Esophagus squamous epithelium (tissue), 4 donors: ENCODE results near the gene SELENOS.

ENCODE experiments used
- POLR2A ChIP-seq, 4 donors: fragments of 450-650 bp; IDR thresholded peaks; one replicate each; pipeline ENCODE4 v1.6.1; 2017; ENCODE audit warnings: antibody characterized with exemption in 4 of 4, mild to moderate bottlenecking in 4 of 4, moderate library complexity in 3 of 4
- TF ChIP-seq, protein P1 (sequence below), 6 experiments: fragments of 450-650 bp in 4 of 6; fragments of 200-600 bp in 2 of 6; sonication (generic) in 2 of 6; IDR thresholded peaks; one replicate each; pipeline ENCODE4 v1.5.1; 2016 to 2019; ENCODE audit warnings: antibody characterized with exemption in 6 of 6, mild to moderate bottlenecking in 4 of 6, moderate library complexity in 4 of 6

DNA sequence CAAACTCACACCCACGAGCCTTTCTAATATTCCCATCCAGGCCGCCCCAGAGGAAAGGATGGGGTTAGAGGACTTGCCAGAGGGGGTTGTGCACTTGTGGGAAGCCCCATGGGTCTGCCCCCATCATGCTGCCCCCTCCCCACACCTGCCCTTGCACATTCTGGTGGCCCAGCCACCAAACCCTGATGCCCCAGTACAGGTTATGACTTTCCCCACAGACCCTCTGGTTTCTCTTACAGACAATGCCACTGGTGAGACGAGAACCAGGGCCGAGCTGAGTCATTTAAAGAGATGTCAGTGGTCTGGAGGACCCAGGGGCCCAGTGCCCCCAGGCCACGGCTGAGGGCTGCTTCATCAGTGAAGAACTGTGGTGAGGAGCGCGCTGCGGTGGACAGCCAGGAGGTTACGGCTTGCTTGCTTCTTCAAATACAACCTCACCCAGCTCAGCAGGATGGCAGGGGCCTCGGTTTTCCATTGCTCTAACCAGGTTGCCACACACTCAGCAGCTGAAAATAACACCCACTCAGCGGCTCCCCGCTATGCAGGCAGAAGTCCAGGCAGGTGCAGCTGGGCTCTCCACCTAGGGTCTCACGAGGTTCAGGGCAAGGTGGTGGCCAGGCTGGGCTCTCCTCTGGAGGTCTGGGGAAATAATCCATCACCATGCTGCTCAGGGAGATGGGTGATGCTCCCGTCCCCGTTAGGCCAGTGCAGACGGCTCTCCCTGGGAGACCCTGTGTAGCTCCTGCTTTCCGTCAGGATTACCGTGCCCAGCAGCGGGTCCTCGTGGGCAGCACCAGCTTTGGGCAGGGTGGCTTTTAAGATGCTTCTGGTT, 31.5 kb upstream of the SELENOS start:
- TF ChIP-seq, protein P1, sequence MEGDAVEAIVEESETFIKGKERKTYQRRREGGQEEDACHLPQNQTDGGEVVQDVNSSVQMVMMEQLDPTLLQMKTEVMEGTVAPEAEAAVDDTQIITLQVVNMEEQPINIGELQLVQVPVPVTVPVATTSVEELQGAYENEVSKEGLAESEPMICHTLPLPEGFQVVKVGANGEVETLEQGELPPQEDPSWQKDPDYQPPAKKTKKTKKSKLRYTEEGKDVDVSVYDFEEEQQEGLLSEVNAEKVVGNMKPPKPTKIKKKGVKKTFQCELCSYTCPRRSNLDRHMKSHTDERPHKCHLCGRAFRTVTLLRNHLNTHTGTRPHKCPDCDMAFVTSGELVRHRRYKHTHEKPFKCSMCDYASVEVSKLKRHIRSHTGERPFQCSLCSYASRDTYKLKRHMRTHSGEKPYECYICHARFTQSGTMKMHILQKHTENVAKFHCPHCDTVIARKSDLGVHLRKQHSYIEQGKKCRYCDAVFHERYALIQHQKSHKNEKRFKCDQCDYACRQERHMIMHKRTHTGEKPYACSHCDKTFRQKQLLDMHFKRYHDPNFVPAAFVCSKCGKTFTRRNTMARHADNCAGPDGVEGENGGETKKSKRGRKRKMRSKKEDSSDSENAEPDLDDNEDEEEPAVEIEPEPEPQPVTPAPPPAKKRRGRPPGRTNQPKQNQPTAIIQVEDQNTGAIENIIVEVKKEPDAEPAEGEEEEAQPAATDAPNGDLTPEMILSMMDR (IDR thresholded peaks at IDR 0.05): no peak
- TF ChIP-seq POLR2A (IDR thresholded peaks at IDR 0.05): no peak
